Measurements from ENCODE around the gene SPNS2.
"Not testable (repeated sequence)": the region's sequence is repeated elsewhere in the genome, so short reads cannot be mapped to it uniquely, and the experiment has no call there.

The SPNS2 gene

DNA sequence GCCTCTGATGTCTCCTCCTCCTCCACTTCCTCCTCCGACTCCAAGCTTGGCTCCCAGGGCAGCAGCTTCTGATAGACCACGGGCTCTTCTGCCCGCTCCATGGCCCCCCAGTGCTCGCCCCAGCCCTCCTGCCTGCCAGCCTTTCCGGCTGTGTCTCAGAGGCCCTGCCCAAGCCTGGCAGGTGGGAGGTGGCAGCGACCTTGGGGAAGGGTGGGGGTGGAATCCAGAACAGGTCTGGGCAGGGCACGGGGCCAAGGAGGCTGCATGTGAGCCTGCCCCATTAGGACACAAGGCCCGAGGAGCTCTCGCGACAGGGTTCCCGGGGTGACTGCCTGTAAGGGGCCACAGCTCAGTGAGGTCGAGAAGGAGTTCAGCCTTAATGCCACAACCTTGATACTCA is 61.7 kb downstream of the SPNS2 start, which contains the start of gene GGT6:
Gene GGT6 (minus strand): TSS at position 157 of the 400 bp plus-strand sequence. CDS start 56 bp downstream, at position 101.
- DNase-seq (ENCODE audit: insufficient read length, low spot score) (no peak), FAIRE-seq (peak; percentile 68)

DNA sequence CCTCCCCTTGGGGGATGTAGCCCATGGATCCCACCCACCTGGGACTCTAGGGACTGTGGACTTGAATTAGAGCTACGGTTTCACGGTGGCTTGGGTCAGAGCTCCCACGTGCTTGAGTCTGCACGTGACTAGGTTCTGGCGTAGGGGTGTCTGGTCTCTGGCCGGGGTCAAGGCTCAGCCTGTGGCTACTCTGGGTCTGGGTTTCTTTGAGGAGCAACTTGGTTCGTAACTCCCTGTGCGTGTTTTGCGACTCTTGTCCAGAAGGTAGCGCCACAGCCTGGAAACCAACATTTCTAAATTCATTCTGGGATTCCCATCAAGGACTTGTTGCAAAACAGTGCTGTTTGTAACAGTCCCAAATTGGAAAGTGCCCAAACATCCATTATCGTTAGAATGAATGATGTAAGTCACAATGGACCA is 62.2 kb downstream of the SPNS2 start:
- FAIRE-seq (peak; percentile 4), DNase-seq (ENCODE audit: insufficient read length, low spot score) (no peak)

DNA sequence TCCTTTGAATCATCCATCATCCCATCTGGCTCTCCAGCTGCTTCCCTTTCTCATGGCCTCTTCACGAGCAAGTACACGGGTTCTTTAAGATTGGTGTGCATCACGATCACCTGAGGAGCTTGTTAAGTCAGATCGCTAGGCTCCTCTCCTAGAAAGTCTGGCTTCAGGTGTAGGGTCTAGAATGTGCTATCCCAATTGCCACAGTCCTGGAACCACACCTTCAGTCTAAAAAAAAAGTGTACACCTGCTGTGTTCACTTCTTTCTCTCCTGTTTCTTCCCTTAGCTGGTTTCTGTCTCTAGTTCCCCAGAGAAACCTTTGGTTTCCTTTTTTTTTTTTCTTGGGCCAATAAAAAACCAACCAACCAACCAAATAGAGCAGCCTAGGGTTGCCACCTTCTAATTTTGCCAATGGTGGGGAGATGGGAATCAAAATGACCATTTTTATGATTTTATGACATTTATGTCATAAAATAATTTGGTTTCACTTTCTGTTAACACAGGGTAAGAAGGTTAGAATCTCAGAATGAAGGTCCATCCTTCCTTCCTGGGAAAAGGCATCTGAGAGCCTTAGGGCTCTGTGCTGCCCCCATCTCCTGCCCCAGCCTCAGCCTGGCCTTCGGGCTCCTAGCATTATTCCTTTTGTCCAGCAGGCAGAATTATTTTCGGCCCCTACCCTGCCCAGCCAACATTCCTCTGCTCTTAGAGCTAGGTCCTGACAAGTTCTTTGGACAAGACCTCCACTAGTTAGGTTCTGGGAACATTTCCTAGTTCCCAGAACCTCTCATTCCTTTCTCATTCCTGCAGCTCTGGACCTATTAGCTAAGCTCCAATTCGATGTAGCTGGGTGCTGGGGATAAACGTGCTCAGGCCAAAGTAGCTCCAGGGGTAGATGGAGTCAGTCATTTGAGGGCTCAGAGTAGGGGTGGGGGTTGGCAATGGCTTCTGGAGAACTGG is 63.6 kb downstream of the SPNS2 start:
- DNase-seq (ENCODE audit: insufficient read length, low spot score): no peak
- FAIRE-seq: no peak

DNA sequence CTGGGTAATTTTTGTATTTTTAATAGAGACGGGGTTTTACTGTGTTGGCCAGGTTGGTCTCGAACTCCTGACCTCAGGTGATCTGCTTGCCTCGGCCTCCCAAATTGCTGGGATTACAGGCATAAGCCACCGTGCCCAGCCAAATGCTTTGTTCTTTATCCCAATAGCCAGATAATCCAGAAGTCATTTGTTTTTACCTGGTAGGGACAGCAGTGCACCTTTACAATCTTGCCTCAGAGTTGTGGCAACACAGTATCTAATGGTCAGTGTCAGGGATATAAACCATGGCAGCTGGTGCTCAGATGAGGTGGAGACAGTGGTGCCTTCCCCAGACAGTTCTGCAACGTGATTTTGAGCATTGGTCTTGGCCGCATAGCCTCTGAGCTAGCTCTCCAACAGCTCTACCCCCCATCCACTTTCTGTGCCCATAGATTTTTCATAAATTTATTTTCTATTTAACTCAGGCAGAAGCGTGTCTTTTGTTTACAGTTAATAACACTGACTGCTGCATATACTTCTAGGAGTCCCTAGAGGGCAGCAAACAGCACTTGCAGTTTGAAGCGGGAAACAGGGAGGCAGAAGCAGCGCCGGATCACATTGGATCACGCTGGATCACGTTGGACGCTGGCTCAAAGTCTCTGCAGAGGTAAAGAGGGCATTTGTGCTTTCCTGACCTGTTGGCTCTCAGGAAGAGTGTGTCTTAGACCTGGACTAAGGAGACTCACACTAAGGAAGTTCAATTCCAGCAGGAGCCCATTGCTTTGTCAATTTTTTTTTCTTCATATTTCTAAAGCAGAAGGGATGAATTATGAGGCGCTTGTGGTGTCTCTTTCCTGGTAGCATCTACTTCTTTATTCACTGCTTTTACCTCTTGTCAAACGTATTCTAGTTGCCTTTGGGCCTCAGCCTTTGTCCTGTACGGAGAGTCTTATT is 66.8 kb downstream of the SPNS2 start:
- peak; percentile 84 for DNase-seq (ENCODE audit: insufficient read length, low spot score)
- FAIRE-seq: peak; percentile 86

DNA sequence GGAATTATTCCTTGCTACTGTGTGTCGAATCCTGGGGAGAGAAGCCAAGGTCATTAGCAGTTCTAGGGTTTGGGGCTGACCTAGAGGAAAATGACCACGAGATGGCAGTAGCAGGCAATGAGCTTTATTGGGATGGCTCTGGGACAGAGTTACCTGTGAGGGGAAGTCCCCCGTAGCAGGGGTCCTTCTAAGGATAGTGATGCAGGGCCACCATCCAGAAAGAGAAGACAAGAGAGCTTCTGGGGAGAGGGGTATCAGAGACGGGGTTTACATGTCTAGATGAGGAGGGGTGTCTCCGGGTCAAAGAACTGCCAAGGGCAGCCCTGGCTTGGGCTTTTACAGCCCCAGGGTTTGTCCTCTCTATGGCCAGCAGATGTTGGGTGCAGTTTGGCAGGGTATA is 68.1 kb downstream of the SPNS2 start:
- FAIRE-seq (no peak), DNase-seq (ENCODE audit: insufficient read length, low spot score) (peak; percentile 85)

DNA sequence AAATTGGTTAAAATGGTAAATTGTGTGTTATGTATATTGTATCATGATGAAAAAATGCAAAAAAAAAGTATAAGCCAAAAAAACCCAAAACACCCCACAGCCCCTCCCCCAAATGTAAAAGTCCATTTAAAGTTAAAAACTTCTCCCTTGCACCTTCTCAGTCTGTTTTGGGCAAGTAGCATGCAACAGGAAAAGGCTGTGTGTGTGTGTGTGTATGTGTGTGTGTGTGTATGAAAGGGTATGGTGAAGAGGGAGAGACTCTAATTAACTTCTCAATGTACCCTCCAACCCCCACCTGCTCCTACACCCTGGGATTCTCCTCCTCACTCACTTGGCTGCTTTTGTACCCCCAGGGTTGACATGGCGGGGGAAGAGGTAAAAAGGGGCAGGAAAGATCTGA is 70.9 kb downstream of the SPNS2 start:
- no peak for DNase-seq (ENCODE audit: insufficient read length, low spot score)
- no peak for FAIRE-seq

DNA sequence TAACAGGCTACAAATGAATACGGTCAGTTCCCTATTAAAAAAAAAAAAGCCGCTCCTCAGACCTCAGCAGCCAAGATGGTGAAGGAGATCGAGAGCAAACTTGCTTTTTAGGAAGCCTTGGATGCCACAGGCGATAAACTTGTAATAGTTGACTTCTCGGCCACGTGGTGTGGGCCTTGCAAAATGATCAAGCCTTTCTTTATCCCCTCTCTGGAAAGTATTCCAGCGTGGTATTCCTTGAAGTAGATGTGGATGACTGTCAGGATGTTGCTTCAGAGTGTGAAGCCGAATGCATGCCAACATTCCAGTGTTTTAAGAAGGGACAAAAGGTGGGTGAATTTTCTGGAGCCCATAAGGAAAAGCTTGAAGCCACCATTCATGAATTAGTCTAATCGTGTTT is 73.5 kb downstream of the SPNS2 start:
- FAIRE-seq: no peak

DNA sequence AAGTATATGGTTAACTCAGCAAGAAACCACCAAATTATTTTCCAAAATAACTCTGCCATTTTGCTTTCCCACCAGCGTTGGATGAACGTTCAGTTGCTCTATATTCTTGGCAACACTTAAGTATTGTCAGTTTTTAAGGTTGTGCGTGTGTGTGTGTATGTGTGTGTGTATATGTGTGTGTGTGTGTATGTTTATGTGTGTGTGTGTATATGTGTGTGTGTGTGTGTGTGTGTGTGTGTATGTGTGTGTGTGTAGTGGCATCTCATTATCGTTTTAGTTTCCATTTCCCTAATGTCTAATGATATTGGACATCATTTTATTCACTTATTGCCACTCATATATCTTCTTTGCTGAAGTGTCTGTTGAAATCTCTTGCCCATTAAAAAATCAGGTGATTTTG is 74.4 kb downstream of the SPNS2 start:
- FAIRE-seq (peak; percentile 58), DNase-seq (ENCODE audit: insufficient read length, low spot score) (no peak)

More for the DNA sequence above, 73.5 kb downstream of the SPNS2 start:
- no peak for DNase-seq (ENCODE audit: insufficient read length, low spot score)

DNA sequence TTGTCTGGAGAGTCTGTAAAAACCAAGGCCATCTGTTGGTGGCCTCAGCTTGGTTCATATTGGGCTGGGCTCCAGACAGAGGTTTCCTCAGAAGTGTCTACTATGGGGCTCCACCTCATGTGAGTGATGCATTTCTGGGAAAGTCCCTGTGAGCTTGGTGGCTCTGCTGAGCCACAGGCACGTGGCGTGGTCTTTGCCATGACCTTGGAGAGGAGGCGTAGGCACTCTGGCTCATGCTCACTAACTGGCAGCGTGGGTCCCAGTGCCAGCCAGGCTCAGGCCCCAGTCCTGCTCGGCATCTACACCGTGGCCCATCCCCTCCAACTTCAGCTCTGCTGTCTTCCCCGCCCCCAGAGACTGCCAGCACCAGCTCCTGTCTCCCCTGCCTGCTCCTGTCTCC is 75.0 kb downstream of the SPNS2 start:
- FAIRE-seq (no peak), DNase-seq (ENCODE audit: insufficient read length, low spot score) (no peak)

DNA sequence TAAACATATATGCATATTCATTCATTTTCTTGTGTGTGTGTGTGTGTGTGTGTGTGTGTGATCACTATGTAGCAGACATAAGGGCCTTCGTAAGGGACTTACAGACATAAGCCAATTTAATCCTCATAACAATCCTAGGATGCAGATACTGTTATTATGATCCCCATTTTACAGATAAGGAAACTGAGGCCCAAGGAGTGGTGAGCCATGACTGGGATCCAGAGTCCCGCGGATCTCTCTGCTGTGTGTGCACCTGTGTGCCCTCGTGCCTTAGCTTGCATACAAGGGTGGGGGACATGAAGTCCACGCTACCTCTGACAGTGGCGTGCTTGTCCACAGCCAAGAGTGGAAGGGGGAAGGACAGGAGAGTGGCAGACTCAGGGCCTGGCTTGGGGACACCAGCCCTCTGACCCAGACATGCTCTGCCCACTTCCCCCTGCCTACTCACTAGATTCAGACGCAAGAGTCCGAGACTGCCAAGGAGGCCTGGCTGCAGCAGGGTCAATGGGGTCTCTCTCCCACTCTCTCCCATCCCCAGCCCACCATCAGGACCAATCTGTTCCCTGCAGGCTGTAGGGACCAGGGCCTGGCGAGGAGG is 75.9 kb downstream of the SPNS2 start:
- DNase-seq (ENCODE audit: insufficient read length, low spot score): no peak

DNA sequence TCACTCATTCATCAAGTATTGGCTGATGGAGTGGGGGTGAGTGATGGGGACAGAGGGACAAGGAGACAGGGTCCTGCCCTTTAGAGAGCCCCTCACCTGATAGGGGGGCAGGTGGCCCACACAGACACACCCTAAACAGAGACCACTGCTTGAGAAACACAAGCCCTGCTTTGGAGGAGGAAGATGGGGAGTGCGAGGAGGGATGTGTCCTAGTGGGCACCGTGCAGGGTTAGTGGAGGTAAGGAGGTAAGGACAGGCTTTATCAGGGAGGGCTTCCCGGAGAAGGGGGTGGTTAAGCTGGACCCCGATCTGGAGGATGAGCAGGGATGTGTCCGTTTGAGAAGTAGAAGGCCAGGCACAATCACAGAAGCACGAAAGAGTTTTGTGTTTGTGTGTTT is 77.5 kb downstream of the SPNS2 start:
- DNase-seq (ENCODE audit: insufficient read length, low spot score) (no peak), FAIRE-seq (no peak)

More for the DNA sequence above, 75.9 kb downstream of the SPNS2 start:
- FAIRE-seq: peak; percentile 26

DNA sequence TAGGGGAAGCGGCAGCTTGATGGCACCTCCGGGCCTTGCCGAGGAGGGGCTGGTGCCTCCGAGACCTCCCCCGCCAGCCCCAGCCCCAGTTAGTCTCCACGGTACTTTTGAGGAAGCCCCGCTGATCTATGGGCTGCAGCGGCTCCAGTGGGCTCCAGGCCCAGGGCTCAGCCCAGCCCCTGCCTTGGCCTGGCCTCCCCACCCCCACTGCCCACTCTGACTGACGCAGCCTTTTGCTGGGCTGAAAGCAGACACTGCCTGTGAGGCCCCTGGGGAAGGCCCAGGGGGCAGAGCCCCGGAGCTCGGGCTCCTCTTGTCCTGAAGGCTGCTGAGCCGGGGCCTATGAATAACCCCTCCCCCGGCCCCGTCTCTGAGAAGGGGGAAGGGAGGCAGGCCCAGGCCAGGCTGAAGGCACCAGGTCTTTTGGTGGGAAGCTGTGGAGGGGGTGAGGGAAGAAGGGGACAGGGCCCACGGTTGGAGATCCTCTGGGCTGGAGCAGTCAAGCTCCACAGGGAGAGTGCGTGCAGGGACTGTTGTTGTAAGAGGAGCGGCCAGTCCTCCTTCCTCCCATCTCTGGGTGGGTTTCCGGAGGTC is 78.1 kb downstream of the SPNS2 start:
- DNase-seq (ENCODE audit: insufficient read length, low spot score) (no peak), FAIRE-seq (no peak)

DNA sequence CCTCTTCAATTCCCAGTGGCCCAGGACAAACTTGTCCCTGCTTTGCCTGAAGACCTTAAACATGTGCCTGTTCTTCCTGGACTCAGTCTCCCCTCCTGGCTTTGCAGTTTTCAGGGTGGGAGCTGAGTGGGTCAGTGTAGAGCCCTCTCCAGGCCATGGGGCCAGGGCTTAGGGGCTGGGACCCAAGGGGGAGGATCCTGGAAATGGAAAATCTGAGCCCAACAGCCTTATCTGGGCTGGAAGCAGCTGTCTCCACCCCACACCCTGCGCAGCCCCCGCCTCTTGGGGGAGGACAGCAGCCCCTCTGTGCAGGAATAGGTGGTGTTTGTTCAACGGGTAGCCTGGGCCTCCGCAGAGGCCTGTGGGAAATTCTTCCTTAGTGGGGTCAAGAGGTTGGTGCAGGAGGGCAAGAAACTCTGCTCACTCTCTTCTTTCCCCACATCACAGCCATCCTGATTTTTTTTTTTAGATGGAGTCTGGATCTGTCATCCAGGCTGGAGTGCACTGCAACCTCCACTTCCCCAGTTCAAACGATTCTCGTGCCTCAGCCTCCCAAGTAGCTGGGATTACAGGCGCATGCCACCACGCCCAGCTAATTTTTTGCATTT is 78.8 kb downstream of the SPNS2 start:
- FAIRE-seq (no peak), DNase-seq (ENCODE audit: insufficient read length, low spot score) (no peak)

DNA sequence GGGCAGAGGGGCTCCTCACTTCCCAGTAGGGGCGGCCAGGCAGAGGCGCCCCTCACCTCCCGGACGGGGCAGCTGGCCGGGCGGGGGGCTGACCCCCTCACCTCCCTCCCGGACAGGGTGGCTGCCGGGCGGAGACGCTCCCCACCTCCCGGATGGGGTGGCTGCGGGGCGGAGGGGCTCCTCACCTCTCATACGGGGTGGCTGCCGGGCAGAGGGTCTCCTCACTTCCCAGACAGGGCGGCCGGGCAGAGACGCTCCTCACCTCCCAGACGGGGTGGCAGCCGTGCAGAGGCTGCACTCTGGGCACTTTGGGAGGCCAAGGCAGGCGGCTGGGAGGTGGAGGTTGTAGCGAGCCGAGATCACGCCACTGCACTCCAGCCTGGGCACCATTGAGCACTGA is 79.7 kb downstream of the SPNS2 start:
- not testable (repeated sequence) for DNase-seq (ENCODE audit: insufficient read length, low spot score); FAIRE-seq

DNA sequence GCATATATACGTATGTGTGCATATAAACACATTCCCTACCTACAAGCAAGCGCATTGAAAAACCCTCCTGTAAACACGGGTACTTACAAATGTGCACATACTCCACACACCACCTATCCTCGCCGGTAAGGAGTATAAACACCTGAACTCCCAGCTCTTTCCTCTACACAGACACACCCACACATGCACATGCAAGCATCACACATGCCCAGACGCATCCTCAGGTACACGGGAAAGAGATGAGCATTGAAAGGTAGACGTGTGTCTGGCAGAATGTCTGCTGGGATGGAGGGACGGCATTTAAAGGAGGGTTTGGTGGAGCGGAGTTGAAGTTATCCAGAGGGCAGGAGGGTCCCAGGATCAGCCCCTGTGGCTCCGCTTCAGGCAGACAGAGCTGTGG is 81.0 kb downstream of the SPNS2 start:
- DNase-seq (ENCODE audit: insufficient read length, low spot score): no peak
- FAIRE-seq: no peak

DNA sequence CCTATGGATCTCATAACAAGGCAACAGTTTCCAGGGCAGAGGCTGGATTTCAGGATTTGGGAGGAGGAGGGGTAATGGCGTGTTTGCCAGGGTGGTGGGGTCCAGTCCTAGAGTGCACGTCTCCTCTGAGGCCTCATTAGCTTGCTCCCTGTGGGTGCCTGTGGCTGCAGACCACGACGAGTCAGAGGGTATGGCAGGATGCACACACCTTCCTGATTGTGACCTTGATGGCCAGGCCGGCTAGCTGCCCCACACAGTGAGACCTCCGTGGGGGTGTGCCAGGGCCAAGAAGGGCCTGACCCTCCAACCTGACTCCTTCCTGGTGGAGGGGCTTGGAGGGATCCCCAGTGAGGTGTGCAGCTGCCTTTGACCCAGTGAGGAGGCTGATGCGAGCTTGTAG is 81.6 kb downstream of the SPNS2 start:
- DNase-seq (ENCODE audit: insufficient read length, low spot score) (no peak), FAIRE-seq (no peak)

DNA sequence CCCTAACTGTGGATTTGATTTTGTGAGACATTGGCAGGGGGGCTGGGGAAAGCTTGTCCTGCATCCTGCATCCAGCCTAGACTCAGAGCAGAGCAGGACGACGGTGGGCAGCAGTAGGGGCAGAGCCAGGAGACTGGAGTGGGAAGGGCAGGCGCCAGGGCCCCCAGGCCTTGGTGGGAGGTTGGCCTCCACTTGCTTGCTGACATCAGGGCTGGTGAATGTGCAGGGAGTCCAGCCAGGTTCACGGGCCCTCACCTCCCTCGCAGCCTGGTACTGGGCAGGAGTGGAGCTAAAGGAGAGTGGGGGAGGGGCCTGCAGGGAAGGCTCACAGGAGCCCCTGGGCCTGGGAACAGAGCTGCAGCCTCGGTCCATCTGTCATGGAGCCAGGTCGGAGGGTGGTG is 83.4 kb downstream of the SPNS2 start:
- FAIRE-seq (no peak), DNase-seq (ENCODE audit: insufficient read length, low spot score) (no peak)

DNA sequence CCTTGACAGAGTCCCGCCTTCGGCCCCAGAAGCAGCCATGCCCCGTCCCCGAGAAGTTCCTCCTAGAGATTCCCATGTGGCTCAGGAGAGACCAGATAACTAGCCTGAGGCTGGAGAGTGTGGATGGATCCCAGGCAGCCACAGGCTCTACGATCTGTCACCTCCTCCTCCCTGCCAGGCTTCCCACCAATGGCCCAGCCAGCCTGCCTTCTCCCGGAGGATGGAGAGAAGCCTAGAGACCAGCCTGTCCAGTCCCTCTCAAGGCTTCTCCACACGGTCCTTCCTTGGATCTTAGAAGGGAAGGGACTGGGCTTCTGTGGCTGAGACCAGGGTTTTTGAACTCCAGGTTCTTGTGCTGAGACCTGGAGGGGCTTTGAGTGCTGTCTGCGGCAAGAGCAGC is 84.0 kb downstream of the SPNS2 start:
- DNase-seq (ENCODE audit: insufficient read length, low spot score) (no peak), FAIRE-seq (no peak)

DNA sequence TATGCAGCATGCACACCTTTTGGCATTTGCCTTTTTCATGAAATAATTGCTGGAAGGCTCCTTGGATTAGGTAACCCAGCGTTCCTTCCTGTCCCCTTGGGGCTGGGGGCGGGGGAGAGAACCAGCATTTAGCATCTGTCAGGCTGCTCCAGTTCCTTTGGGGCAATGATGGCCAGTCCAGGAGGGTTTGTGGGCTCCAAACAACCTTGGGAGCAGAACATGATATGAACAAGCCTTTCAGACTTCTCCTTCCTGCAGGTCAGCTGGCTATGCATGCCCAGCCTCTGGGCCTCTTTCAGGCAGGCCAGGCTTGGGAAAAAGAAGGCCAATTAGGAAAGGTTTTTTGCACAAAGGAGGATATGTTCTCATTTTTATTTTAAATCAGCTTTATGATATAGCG is 84.5 kb downstream of the SPNS2 start:
- FAIRE-seq: no peak
- no peak for DNase-seq (ENCODE audit: insufficient read length, low spot score)

DNA sequence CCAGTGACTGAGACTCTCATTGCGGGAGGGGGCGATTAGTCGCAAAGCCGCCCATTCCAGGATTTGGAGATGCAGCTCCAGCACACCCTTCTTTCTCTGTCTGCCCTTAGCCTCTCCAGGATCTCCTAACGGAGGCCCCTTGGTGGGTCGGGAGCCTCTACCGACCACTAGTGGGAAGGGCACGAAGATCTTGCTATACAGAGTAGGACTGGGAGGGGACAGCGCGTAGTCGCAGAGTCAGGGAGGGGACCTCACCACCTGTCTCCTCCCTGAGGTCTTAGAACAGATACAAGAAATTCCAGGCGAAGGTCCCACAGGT is 85.1 kb downstream of the SPNS2 start:
- DNase-seq (ENCODE audit: insufficient read length, low spot score) (peak; percentile 66), FAIRE-seq (peak; percentile 33)

Data from HTR-8/SVneo (cell line).